ENCODE data around the gene MOK.

GRCh38 chr14:102217399-102217798 is 87.6 kb downstream of the MOK start:
- no peak for TF ChIP-seq POLR2A (IDR thresholded peaks at IDR 0.05; ENCODE audit: low read length)
- TF ChIP-seq GATA1 (IDR thresholded peaks at IDR 0.05; ENCODE audit: low read depth, low read length): no peak
